ENCODE results near the gene TMEM236. TPM values are rescaled to one million over a fixed set of nuclear protein-coding genes. Genes with fewer than 3 reads are reported as not detected.

Gene TMEM236
- total and polyA plus RNA-seq, 2 donors (not counting 3 experiments of a cell fraction or from before 2014, with no cell fraction given) = 0.24 to 0.29 TPM

DNA sequence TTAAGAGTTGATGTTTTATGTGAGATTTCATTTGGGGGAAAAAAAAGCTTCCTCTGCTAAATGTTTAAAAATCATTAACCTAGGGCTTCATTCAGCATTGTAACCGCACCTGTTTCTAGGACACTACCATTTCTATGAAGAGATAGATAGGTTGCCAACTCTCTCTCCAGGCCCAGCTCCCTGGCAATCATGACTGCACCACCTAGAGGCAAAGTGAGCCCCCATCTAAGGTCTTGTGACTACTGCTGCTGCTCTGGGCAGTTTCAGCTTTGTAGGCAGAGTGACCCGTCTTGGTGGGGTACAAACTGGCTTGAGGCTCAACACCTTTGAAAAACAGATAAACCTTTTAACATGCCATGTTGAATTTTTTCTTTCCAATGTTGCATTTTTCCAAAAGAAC lies 29.9 kb downstream of the TMEM236 start:
- no peak overlapping the region for H3K4me2 ChIP-seq (ENCODE audit: insufficient read depth, low read length)

More for the DNA sequence above, 29.9 kb downstream of the TMEM236 start:
- CTCF ChIA-PET = interaction anchor here (0.7 to 2.2 kb wide), 5 partner anchors 23 to 373 kb away, joined by 3 to 7 read pairs (median 4); partner anchors contain the start of gene STAM
- no peaks in the 10 kb centered on the region for H3K36me3 ChIP-seq (ENCODE audit: control insufficient read depth in 2 of 2, extremely low read depth in 1 of 2, insufficient read depth in 2 of 2, low read length in 2 of 2)
- peaks cover 31% of the 10 kb centered on the region for H3K4me1 ChIP-seq (ENCODE audit: control insufficient read depth, extremely low read depth, insufficient read depth, low read length)
- intact Hi-C loops (cut with micrococcal nuclease) (loop anchor here (2.0 kb wide), 1 partner anchor 55 kb away; no protein-coding TSS in a partner anchor), dilution Hi-C loops (cut with MboI; ENCODE audit: extremely low pct_ligation_motif_present, low sequenced_read_pairs) (no loop called here)
- no peak overlapping the region for H3K4me3 ChIP-seq (replicated peaks in 1 of 3; ENCODE audit: insufficient read depth in 1 of 3, low read depth in 1 of 3, low read length in 3 of 3)
- H3K27ac ChIP-seq (ENCODE audit: insufficient read depth, low read depth, low read length) = no peak overlapping the region
- no peaks in the 10 kb centered on the region for H3K9me3 ChIP-seq (replicated peaks; ENCODE audit: control insufficient read depth, insufficient read depth, low read length)
- TF ChIP-seq, protein P1, sequence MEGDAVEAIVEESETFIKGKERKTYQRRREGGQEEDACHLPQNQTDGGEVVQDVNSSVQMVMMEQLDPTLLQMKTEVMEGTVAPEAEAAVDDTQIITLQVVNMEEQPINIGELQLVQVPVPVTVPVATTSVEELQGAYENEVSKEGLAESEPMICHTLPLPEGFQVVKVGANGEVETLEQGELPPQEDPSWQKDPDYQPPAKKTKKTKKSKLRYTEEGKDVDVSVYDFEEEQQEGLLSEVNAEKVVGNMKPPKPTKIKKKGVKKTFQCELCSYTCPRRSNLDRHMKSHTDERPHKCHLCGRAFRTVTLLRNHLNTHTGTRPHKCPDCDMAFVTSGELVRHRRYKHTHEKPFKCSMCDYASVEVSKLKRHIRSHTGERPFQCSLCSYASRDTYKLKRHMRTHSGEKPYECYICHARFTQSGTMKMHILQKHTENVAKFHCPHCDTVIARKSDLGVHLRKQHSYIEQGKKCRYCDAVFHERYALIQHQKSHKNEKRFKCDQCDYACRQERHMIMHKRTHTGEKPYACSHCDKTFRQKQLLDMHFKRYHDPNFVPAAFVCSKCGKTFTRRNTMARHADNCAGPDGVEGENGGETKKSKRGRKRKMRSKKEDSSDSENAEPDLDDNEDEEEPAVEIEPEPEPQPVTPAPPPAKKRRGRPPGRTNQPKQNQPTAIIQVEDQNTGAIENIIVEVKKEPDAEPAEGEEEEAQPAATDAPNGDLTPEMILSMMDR (IDR thresholded peaks at IDR 0.05; ENCODE audit: extremely low read depth in 1 of 2, insufficient read depth in 1 of 2, low read depth in 1 of 2, low read length in 2 of 2) = peak in 1 of 2 donors; percentile 12
- TF ChIP-seq EZH2 (IDR thresholded peaks at IDR 0.05; ENCODE audit: borderline replicate concordance, low read depth, low read length, severe bottlenecking) = no peak
- TF ChIP-seq POLR2A (IDR thresholded peaks at IDR 0.05; ENCODE audit: low read depth, low read length) = no peak
- BruUV-seq (replicated peaks) = no TSS peak
- no peaks in the 10 kb centered on the region for H3K9me1 ChIP-seq (replicated peaks; ENCODE audit: control insufficient read depth, extremely low read depth, insufficient read depth, low read length)
- H3K27me3 ChIP-seq (ENCODE audit: control insufficient read depth in 2 of 2, insufficient read depth in 2 of 2, low read length in 2 of 2) = no peaks in the 10 kb centered on the region
- H3K79me2 ChIP-seq (ENCODE audit: control insufficient read depth, insufficient read depth, low read length) = no peaks in the 10 kb centered on the region
- H2AFZ ChIP-seq (ENCODE audit: low read depth, low read length) = no peak overlapping the region
- H3K9ac ChIP-seq (replicated peaks; ENCODE audit: extremely low read depth, insufficient read depth, low read length) = no peak overlapping the region
- DNase-seq (ENCODE audit: low read depth, low spot score) (no peak), FAIRE-seq (peak; percentile 64)
- POLR2A ChIA-PET = no interaction called here
- no peaks in the 10 kb centered on the region for H4K20me1 ChIP-seq (replicated peaks; ENCODE audit: control insufficient read depth, extremely low read depth, insufficient read depth, low read length)
